ENCODE data around the gene TRIM64. TPM values are rescaled to one million over a fixed set of nuclear protein-coding genes. Genes with fewer than 3 reads are reported as not detected.
A peak's percentile ranks its signal among the peaks of the same experiment; 100 is the strongest.
"Not testable (repeated sequence)": the region's sequence is repeated elsewhere in the genome, so short reads cannot be mapped to it uniquely, and the experiment has no call there.

TRIM64 gene
- not detected for total RNA-seq
- polyA plus RNA-seq = not detected
- long read RNA-seq, donor 1 = 0 reads
- long read RNA-seq, donor 2 = 0 reads
- long read RNA-seq, donor 3 = 0 reads

DNA sequence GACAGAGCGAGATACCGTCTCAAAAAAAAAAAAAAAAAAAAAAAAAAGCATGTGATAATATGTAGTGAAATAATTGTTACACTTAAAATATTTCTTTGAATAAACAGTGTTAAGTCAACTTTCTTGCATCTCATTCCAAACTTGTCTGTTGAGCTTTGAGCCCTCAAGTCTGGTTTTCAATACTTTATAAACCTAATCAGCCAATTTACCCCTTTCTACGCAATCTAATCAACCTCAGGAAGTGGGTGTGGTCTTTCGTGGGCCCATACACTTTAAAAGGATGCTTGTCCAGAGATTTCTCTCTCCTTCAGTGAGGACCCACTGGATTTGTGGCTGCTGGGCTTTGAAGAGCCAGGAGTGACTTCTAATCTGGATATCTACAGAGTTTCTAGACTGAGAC is at the start of gene TRIM64:
TRIM64 (plus strand) TSS at position 301 of the 400 bp plus-strand sequence. CDS start 2,467 bp downstream, outside the sequence.
- H3K27ac ChIP-seq; DNase-seq; H3K9me3 ChIP-seq; H3K4me1 ChIP-seq (ENCODE audit: insufficient read depth); intact Hi-C loops (cut with DNase I); H3K36me3 ChIP-seq; H3K4me3 ChIP-seq; H3K27me3 ChIP-seq: not testable (repeated sequence)
- 83% methylated on average over 2 of the region's 4 CpGs; no CpG with 5 or more reads in 2 of the 3 donors for WGBS, 3 donors

- no peak within 1 kb of the TSS for H3K27ac ChIP-seq
- intact Hi-C loops (cut with DNase I) = no loop called here
- WGBS, 3 donors = 40 to 62% (median 57%) methylated on average over 3 of the region's 3 CpGs
- H3K9me3 ChIP-seq = no peaks in the 10 kb centered on the region
- no peak within 1 kb of the TSS for H3K4me3 ChIP-seq
- H3K36me3 ChIP-seq = no peaks in the 10 kb centered on the region
- TF ChIP-seq CTCF (IDR thresholded peaks at IDR 0.05) (no peak), EP300 (IDR thresholded peaks at IDR 0.05) (no peak), POLR2A (IDR thresholded peaks at IDR 0.05) (no peak)
- no peaks in the 10 kb centered on the region for H3K4me1 ChIP-seq (ENCODE audit: insufficient read depth)
- DNase-seq = no peak
- no peaks in the 10 kb centered on the region for H3K27me3 ChIP-seq
Observed at GRCh38 chr11:89922195-89922660, 43.6 kb upstream of the TRIM64 start, which contains the start of gene TRIM49D1. Gene TRIM49D1, minus strand, starts transcription at chr11:89922245. Its CDS starts 4,535 bp downstream, at chr11:89917710.

GRCh38 chr11:89923764-89924163 is 42.1 kb upstream of the TRIM64 start, which contains the start of gene TRIM49D2:
Gene TRIM49D2, plus strand, starts transcription at chr11:89924064. Its CDS starts 2,698 bp downstream, at chr11:89926762.
- intact Hi-C loops (cut with DNase I) = not testable (repeated sequence)
- 85 to 98% (median 94%) methylated on average over 2 to 3 of the region's 6 CpGs for WGBS, 3 donors

GRCh38 chr11:89960833-89961232 is 5.0 kb upstream of the TRIM64 start:
- H3K4me3 ChIP-seq; H3K36me3 ChIP-seq; H3K4me1 ChIP-seq (ENCODE audit: insufficient read depth); H3K27me3 ChIP-seq; H3K27ac ChIP-seq; H3K9me3 ChIP-seq; intact Hi-C loops (cut with DNase I): not testable (repeated sequence)
- peak in 1 of 5 donors; percentile 3 for DNase-seq
- 92 to 96% methylated on average over 6 of the region's 6 CpGs; no CpG with 5 or more reads in 1 of the 3 donors for WGBS, 3 donors

More at GRCh38 chr11:89923764-89924163, 42.1 kb upstream of the TRIM64 start, which contains the start of gene TRIM49D2:
- not testable (repeated sequence) for H3K36me3 ChIP-seq; H3K27ac ChIP-seq; H3K4me1 ChIP-seq (ENCODE audit: insufficient read depth); H3K27me3 ChIP-seq; DNase-seq; H3K4me3 ChIP-seq; H3K9me3 ChIP-seq

Small RNA genes lying within 50 kb of the gene (small RNA-seq; reads per million reads assigned to genes)
- gene AP004607.1 = not detected

Other genes starting within 250 kb of the TRIM64 start
- not detected for gene TRIM49, start 157.5 kb upstream of the TRIM64 start, total RNA-seq
- gene TRIM49, start 157.5 kb upstream of the TRIM64 start, polyA plus RNA-seq = not detected
- gene TRIM64B, start 87.5 kb upstream of the TRIM64 start, total RNA-seq = not detected
- gene TRIM64B, start 87.5 kb upstream of the TRIM64 start, polyA plus RNA-seq = not detected
- not detected for gene TRIM49D1, start 43.8 kb upstream of the TRIM64 start, total RNA-seq
- not detected for gene TRIM49D1, start 43.8 kb upstream of the TRIM64 start, polyA plus RNA-seq
- gene TRIM49D2, start 42.0 kb upstream of the TRIM64 start, total RNA-seq = not detected
- gene TRIM49D2, start 42.0 kb upstream of the TRIM64 start, polyA plus RNA-seq = not detected
- gene TRIM49C, start 65.1 kb downstream of the TRIM64 start, total RNA-seq = not detected
- not detected for gene TRIM49C, start 65.1 kb downstream of the TRIM64 start, polyA plus RNA-seq
- gene UBTFL1, start 119.9 kb downstream of the TRIM64 start, total RNA-seq = not detected
- gene UBTFL1, start 119.9 kb downstream of the TRIM64 start, polyA plus RNA-seq = not detected
- 10 to 100 TPM in 1 of 7 donors, 1 to 10 TPM in 6; 4.3 to 17.5 (median 4.6) TPM for gene NAALAD2, start 168.6 kb downstream of the TRIM64 start, total RNA-seq
- 10 to 100 TPM in 1 of 2 donors, 1 to 10 TPM in 1; 3.2 to 12.2 TPM for gene NAALAD2, start 168.6 kb downstream of the TRIM64 start, polyA plus RNA-seq

Measured in ovary (tissue), 10 donors.